ENCODE data around the gene P2RY8.
"Not testable (repeated sequence)": the region's sequence is repeated elsewhere in the genome, so short reads cannot be mapped to it uniquely, and the experiment has no call there.

The P2RY8 gene

DNA sequence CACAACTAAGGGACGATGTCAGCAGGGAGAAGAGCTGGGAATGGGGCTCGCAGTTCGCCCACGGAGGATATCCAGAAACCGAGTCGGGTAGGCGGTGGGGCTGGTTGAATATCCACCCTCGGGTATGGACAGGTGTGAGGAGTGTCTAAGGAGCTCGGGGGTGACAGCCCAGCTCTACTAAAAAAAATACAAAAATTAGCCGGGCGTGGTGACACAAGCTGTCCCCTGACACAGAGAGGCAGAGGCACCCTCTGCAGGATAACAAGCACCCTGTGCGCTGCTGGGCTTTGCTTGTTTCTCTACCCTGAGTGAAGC lies 72.1 kb downstream of the P2RY8 start:
- no peak for DNase-seq (ENCODE audit: low read depth)

GRCh38 chrX:1464041-1464970 lies 72.7 kb downstream of the P2RY8 start:
- DNase-seq (ENCODE audit: low read depth), result no peak

DNA sequence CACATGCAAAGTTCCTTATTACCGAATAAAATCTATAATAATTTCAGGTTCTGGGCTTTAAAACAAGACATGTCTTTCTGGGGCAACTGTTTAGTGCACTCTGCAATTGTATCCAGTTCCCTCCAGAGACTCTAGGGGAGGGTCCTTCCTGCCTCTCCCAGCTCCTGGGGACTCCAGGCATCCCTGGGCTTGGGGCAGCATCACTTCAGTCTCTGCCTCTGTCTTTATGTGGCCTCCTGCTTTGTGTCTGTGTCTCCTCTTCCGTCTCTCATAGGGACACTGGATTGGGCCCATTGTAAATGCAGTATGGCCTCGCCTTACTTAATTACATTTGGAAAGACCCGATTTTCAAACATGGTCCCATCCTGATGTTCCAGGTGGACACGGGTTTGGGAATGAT lies 73.4 kb downstream of the P2RY8 start:
- no peak for DNase-seq (ENCODE audit: low read depth)

DNA sequence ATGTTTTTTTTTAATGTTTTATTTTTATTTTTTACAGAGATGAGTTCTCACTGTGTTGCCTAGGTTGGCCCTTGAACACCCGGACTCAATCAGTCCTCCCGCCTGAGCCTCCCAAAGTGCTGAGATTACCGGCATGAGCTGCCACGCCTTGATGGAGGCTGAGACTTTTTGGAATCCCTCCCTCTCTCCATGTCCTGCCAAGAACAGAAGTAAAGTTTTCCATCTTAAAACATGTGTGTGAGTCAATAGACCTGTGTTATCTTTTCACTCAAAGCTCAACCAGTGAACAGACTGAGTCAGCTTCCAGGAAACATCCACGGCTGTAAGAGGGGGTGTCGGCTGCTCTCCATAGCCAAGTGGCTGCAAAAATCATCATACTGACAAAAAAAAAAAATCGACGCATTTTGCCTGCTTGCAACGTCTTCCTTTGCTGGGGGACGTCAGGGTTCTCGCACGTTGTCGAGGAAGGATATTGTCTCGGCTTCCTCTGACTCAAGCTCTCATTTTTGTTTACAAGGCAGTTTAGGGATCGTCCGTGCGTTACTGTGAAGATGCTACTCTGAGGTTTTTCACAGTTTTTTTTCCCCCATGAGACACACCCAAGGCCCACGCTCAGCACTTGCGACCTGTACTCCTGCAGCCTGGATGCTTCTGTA lies 74.3 kb downstream of the P2RY8 start:
- no peak for DNase-seq (ENCODE audit: low read depth)

DNA sequence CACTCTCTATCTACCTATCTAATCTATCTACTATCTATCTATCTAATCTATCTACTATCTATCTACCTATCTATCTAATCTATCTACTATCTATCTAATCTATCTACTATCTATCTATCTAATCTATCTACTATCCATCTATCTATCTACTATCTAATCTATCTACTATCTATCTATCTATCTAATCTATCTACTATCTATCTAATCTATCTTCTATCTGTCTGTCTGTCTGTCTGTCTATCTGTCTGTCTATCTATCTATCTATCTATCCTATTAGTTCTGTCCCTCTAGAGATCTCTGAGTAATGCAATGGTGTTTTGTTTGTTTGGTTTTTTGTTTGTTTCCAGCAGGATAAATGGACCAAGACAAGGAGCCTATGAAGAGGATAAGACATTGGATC lies 74.9 kb downstream of the P2RY8 start:
- no peak for DNase-seq (ENCODE audit: low read depth)

DNA sequence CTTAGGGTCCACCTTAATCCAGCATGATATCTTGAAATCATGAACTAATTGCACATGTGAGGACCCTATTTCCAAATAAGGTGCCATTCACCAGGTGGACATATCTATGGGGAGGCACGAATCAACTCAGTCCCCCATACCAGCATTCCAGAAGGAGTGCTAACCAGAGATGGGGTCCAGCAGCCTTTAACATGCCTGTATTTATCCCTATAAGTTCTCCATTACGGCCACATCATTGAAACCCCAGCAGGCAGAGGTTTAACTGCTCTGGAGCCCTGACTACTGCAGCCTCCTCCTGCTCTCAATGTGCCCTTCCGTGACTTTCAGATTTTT lies 81.1 kb downstream of the P2RY8 start:
- DNase-seq (ENCODE audit: low read depth), result no peak

GRCh38 chrX:1453951-1454785 lies 82.8 kb downstream of the P2RY8 start:
- peak; percentile 54 for DNase-seq (ENCODE audit: low read depth)

DNA sequence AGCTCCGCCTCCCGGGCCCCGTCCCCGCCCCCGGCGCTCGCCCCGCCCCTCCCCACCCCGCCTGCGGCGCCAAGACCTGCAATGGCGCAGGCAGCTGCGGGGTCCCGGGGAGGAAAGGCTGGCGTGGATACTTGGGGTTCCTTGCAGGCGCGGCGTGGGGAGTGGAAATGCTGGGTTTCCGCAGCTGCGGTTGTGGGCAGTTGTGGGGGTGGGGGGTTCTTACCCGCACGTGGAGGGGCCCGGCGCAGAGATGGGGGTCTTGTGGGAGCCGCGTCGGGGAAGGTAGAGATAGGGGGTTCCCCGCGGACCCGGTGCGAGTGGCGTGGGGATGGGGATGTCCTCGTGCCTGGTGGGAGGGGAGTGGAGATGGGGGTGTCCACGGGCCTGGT lies 83.6 kb downstream of the P2RY8 start:
- no peak for DNase-seq (ENCODE audit: low read depth)

- DNase-seq (ENCODE audit: low read depth), result peak; percentile 97
Observed at GRCh38 chrX:1452516-1453394, 84.2 kb downstream of the P2RY8 start, which contains the start of gene ASMTL. Gene ASMTL (minus strand): TSS chrX:1452909. CDS start chrX:1452840, 69 bp downstream.

DNA sequence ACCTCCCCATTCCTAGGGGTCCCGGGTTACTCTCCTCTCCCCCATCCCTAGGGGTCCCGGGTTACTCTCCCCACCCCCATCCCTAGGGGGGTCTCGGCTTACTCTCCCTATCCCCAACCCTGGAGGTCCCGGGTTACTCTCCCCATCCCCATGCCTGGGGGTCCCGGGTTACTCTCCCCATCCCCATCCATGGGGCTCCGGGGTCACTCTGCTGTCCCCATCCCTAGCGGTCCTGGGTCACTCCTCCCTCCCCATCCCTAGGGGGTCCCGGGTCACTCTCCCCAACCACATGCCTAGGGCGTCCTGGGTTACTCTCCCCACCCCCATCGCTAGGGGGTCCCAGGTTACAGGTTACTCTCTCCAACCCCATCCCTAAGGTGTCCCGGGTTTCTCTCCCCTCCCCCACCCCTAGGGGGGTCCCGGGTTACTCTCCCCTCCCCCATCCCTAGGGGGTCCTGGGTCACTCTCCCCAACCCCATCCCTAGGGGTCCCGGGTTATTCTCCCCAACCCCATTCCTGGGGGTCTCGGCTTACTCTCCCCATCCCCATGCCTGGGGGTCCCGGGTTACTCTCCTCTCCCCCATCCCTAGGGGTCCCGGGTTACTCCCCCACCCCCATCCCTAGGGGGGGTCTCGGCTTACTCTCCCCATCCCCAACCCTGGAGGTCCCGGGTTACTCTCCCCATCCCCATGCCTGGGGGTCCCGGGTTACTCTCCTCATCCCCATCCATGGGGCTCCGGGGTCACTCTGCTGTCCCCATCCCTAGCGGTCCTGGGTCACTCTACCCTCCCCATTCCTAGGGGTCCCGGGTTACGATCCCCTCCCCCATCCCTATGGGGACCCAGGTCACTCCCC lies 85.1 kb downstream of the P2RY8 start:
- no peak for DNase-seq (ENCODE audit: low read depth)

GRCh38 chrX:1451251-1451660 lies 85.7 kb downstream of the P2RY8 start:
- DNase-seq (ENCODE audit: low read depth), result no peak

GRCh38 chrX:1450361-1451161 lies 86.4 kb downstream of the P2RY8 start:
- no peak for DNase-seq (ENCODE audit: low read depth)

DNA sequence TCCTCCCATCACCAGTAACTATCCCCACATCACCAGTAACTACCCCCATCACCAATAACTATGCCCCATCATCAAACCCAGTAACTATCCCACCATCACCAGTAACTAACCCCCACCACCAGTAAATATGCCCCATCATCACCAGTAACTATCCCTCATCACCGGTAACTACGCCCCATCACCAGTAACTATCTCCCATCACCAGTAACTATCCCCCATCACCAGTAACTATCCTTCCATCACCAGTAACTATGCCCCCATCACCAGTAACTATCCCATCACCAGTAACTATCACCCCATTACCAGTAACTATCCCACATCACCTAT lies 87.2 kb downstream of the P2RY8 start:
- no peak for DNase-seq (ENCODE audit: low read depth)

DNA sequence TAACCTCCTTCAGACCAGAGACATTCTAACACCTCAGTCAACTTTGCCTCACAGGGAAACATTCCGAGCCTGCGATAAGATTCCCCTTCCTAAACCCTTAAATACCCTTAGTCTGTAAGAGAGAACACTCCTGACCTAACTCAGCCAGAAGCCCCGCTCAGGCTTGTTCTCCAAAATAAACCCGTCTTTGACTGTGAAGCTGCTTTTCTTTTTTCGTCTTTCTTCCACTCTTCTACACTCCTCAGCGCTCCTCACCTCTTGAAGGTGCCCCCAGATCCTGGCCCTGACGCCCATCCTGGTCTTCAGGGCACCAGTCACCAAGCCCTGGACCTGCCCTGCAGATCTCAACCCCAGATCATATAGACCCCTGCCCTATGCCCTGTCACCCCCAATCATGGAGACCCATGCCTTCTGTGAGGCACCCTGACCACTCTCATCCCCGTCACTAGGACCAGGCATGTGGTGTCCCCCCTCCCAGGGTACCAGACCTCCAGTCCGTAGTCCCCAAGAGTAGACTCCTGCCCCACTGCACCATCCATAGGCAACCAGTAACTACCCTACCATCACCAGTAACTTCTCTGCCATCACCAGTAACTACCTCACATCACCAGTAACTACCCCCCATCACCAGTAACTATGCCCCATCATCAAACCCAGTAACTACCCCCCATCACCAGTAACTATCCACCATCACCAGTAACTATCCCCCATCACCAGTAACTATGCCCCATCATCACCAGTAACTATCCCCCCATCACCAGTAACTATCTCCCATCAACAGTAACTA lies 87.8 kb downstream of the P2RY8 start:
- no peak for DNase-seq (ENCODE audit: low read depth)

DNA sequence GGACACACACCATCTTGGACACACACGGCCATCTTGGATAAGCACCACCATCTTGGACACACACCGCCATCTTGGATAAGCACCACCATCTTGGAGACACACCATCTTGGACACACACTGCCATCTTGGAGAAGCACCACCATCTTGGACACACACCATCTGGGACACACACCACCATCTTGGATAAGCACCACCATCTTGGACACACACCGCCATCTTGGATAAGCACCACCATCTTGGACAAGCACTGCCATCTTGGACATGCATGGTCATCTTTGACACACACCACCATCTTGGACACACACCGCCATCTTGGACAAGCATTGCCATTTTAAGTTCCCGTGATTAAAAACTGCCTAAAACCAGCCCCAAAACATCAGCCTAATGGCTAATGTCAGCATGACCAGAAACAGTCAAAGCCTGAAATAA lies 88.4 kb downstream of the P2RY8 start:
- not testable (repeated sequence) for DNase-seq (ENCODE audit: low read depth)

DNA sequence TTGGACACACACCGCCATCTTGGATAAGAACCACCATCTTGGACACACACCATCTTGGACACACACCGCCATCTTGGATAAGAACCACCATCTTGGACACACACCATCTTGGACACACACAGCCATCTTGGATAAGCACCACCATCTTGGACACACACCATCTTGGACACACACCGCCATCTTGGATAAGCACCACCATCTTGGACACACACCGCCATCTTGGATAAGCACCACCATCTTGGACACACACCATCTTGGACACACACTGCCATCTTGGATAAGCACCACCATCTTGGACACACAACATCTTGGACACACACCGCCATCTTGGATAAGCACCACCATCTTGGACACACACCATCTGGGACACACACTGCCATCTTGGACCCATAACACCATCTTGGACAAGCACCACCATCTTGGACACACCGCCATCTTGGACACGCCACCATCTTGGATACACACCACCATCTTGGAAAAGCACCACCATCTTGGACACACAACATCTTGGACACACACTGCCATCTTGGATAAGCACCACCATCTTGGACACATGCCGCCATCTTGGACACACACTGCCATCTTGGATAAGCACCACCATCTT lies 88.9 kb downstream of the P2RY8 start:
- DNase-seq (ENCODE audit: low read depth), result not testable (repeated sequence)

- DNase-seq (ENCODE audit: low read depth), result not testable (repeated sequence)
Observed at GRCh38 chrX:1446984-1447968, 89.7 kb downstream of the P2RY8 start.

Measured in CMK (cell line).